Measurements from ENCODE around the gene ASB13.

Gene ASB13

GRCh38 chr10:5650664-5651387 lies 15.6 kb downstream of the ASB13 start:
- DNase-seq: no peak
- in situ Hi-C loops (cut with MboI; ENCODE audit: low pct_unique_long_range_greater_than_20kb, low sequenced_read_pairs): no loop called here

- in situ Hi-C loops (cut with MboI; ENCODE audit: low pct_unique_long_range_greater_than_20kb, low sequenced_read_pairs): no loop called here
- DNase-seq: no peak
These were observed 16.6 kb downstream of the ASB13 start for GRCh38 chr10:5649746-5650145.

DNA sequence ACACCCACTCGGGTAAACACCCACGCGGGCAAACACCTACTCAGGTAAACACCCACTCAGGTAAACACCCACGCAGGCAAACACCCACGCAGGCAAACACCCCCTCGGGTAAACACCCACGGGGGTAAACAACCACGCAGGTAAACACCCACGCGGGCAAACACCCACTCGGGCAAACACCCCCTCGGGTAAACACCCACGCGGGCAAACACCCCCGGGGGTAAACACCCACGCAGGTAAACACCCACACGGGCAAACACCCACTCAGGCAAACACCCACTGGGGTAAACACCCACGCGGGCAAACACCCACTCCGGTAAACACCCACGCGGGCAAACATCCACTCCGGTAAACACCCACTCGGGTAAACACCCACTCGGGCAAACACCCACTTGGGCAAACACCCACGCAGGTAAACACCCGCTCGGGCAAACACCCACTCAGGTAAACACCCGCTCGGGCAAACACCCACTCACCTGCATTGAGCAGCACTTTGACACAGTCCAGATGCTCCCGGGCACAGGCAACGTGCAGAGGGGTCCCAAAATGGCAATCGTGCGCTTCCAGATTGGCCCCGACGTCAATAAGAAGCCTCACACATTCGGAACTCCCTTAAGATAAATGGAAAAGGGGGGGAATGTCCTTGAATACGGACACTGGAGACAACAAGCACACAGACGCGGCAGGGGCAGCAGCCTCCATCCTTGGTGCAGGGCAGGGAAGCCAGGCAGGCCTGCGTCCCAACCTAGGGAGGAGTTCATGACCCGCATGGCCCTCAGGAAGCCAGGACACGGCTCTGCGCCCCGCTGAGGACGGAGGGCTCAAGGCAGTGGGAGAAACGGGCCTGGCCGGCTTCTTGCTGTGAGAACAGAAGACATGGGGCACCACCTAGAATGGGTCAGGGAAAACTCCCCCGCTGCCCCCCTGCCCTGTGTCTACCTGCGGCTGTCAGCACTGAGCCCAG lies 17.6 kb downstream of the ASB13 start:
- no peak for DNase-seq
- in situ Hi-C loops (cut with MboI; ENCODE audit: low pct_unique_long_range_greater_than_20kb, low sequenced_read_pairs): no loop called here

- DNase-seq: no peak
- in situ Hi-C loops (cut with MboI; ENCODE audit: low pct_unique_long_range_greater_than_20kb, low sequenced_read_pairs): no loop called here
These were observed 18.7 kb downstream of the ASB13 start for GRCh38 chr10:5647507-5648240.

GRCh38 chr10:5645944-5646617 lies 20.3 kb downstream of the ASB13 start:
- DNase-seq: no peak
- in situ Hi-C loops (cut with MboI; ENCODE audit: low pct_unique_long_range_greater_than_20kb, low sequenced_read_pairs): no loop called here

DNA sequence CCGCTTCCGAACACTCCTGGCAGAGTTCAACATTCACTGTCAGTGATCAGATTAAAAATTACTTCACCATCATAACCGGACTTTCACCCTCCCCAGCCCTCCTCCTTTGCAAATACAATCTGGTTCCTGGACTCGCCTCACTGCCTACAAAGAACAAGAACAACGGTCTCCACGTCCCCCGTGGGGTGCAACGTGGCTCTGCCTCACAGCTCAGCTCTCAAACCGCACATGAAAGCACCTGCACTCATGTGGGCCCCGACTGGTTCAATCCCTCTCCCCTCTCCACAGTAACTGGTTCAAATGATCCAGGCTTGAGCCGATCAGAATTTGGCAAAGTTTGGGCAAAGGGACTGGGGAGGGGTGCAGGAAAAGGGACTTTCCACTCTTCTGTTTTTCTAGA lies 21.0 kb downstream of the ASB13 start:
- DNase-seq: no peak
- in situ Hi-C loops (cut with MboI; ENCODE audit: low pct_unique_long_range_greater_than_20kb, low sequenced_read_pairs): no loop called here

DNA sequence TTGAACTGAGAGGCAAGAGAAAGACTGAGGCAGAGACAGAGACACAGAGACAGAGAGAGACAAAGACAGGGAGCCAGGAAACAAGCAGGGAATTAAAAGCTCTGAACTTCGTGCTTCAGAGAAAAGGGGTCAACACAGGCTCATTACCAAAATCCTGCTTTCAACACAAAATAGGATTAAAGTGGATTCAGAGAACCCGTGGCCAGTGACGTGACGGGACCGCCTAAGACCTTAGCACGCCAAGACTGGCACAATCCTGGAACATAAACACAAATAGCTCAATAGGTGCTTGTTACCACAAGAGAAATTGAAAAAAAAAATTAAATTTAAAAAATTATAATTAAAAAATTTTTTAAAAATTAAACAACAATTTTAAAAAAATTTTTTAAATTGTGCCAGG lies 21.5 kb downstream of the ASB13 start:
- in situ Hi-C loops (cut with MboI; ENCODE audit: low pct_unique_long_range_greater_than_20kb, low sequenced_read_pairs): no loop called here
- DNase-seq: no peak

GRCh38 chr10:5643346-5644067 lies 22.9 kb downstream of the ASB13 start:
- no peak for DNase-seq
- in situ Hi-C loops (cut with MboI; ENCODE audit: low pct_unique_long_range_greater_than_20kb, low sequenced_read_pairs): no loop called here

DNA sequence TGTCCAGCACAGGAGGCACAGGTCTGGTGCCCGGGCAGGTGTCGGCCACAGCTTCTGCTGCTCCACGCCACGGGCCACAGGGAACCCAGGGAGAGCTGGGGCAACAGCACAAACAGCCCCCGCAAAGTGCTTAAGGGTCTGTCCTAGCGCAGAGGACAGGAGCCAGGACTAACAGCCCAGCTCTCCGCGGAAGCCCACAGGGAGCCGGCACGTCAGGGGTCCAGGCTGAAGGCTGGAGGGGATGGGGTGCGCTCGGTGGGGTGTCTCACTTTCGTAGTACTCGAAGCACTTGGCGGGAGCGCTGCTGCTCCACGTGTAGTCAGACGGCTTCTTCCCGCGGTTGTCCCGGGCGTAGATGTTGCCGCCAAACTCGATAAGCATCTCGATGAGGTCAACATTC lies 24.9 kb downstream of the ASB13 start:
- no peak for DNase-seq
- in situ Hi-C loops (cut with MboI; ENCODE audit: low pct_unique_long_range_greater_than_20kb, low sequenced_read_pairs): no loop called here

GRCh38 chr10:5640501-5640900 lies 25.9 kb downstream of the ASB13 start:
- no peak for DNase-seq
- in situ Hi-C loops (cut with MboI; ENCODE audit: low pct_unique_long_range_greater_than_20kb, low sequenced_read_pairs): no loop called here

GRCh38 chr10:5640036-5640435 lies 26.4 kb downstream of the ASB13 start:
- in situ Hi-C loops (cut with MboI; ENCODE audit: low pct_unique_long_range_greater_than_20kb, low sequenced_read_pairs): no loop called here
- no peak for DNase-seq

DNA sequence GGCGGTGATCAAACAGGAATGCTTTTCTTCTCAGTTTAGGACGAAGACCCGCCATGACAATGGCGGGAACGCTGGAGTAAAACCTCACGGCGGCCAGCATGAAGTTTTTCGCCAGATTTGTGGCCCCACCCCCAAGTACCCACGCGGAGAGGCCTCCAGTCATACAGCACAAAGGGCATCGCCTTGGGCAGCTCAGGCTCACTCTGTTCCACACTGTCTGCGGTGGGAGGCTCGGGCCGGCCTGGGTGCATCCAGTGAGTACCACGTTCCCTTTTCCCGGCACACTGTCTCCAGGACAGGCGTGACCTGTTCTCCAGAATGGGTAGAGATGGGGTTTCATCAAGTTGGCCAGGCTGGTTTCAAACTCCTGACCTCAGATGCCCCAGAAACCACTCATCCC lies 27.3 kb downstream of the ASB13 start:
- no peak for DNase-seq
- in situ Hi-C loops (cut with MboI; ENCODE audit: low pct_unique_long_range_greater_than_20kb, low sequenced_read_pairs): no loop called here

- in situ Hi-C loops (cut with MboI; ENCODE audit: low pct_unique_long_range_greater_than_20kb, low sequenced_read_pairs): no loop called here
These were observed 27.9 kb downstream of the ASB13 start for GRCh38 chr10:5638494-5638893.

GRCh38 chr10:5634918-5635317 lies 31.5 kb downstream of the ASB13 start:
- no peak for DNase-seq
- in situ Hi-C loops (cut with MboI; ENCODE audit: low pct_unique_long_range_greater_than_20kb, low sequenced_read_pairs): no loop called here

More at GRCh38 chr10:5638494-5638893, 27.9 kb downstream of the ASB13 start:
- no peak for DNase-seq

DNA sequence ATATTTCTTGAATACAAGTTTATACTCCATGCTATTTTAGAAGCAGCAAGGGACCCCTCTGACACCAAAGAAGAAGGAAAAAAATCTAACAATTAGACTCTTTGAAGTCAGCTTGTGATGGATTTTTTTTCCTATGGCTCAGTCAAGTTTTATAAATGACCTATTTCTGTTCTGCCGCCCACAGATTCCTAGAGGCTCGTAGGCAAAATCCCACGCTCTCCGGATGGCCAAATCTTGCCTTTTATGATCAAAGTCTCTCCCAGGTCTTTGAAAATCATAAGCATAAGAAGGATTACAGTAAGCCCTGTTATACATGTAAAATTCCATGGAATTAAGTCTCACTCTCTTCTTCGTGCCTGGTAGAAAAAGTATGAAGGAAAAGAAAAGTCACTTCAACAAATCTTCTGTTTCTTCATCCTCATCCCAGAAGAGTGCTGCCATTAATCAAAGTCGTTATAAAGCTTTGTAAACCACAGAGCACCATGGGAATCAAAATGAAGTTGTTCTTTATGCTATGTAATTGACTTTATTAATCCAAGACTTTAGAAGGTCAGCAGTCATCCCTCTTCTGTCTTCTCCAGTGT lies 33.1 kb downstream of the ASB13 start:
- DNase-seq: no peak
- in situ Hi-C loops (cut with MboI; ENCODE audit: low pct_unique_long_range_greater_than_20kb, low sequenced_read_pairs): no loop called here

DNA sequence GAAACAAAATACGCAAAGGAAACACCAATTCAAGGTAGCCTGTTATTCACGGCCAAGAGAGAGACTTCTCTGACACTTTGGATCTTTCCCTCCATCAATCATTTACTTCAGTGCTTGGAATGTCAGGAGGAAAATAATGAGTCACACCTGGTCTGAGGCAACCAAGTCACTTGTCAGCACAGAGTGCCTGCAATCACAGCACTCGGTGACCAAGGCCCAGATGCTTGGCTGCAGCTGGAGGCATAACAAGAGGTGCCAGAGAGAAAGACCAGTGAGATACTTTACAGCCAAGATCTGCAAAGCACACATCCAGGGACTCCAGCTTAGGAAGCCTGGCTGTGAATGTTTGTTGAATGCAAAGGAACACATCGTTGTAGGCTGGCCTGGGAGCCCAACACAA lies 33.9 kb downstream of the ASB13 start:
- in situ Hi-C loops (cut with MboI; ENCODE audit: low pct_unique_long_range_greater_than_20kb, low sequenced_read_pairs): no loop called here
- no peak for DNase-seq

- no peak for DNase-seq
- in situ Hi-C loops (cut with MboI; ENCODE audit: low pct_unique_long_range_greater_than_20kb, low sequenced_read_pairs): no loop called here
These were observed 34.5 kb downstream of the ASB13 start for GRCh38 chr10:5631936-5632335.

- no peak for DNase-seq
- in situ Hi-C loops (cut with MboI; ENCODE audit: low pct_unique_long_range_greater_than_20kb, low sequenced_read_pairs): no loop called here
These were observed 36.3 kb downstream of the ASB13 start for GRCh38 chr10:5630112-5630436.

All from KBM-7 (cell line).